GM19397 (cell line): ENCODE measurements around the gene MTMR8.

Experiments
- ATAC-seq: cut with Tn5 transposase; IDR thresholded peaks from one replicate; pipeline ENCODE4 v1.9.1; 2021; ENCODE audit warnings: mild to moderate bottlenecking, moderate library complexity; ENCODE audit not compliant: unreplicated experiment

MTMR8 gene

GRCh38 chrX:64321507-64321906 lies 73.7 kb downstream of the MTMR8 start:
- no peak for ATAC-seq

GRCh38 chrX:64313624-64314023 lies 81.6 kb downstream of the MTMR8 start:
- no peak for ATAC-seq

- ATAC-seq, result no peak
Observed at GRCh38 chrX:64306712-64307111, 88.5 kb downstream of the MTMR8 start.

- ATAC-seq, result no peak
Observed at GRCh38 chrX:64291123-64291522, 104.1 kb downstream of the MTMR8 start.

- ATAC-seq, result no peak
Observed at GRCh38 chrX:64265265-64265664, 130.0 kb downstream of the MTMR8 start.

- ATAC-seq, result no peak
Observed at GRCh38 chrX:64230123-64230970, 164.9 kb downstream of the MTMR8 start, which contains the start of gene ASB12. ASB12 (minus strand) TSS chrX:64230607; CDS start chrX:64225650, 4,957 bp downstream.

- no peak for ATAC-seq
Observed at GRCh38 chrX:64229154-64229553, 166.1 kb downstream of the MTMR8 start.
